Fibroblast of lung (primary cell): ENCODE measurements around the gene FAM120C.

Experiments used
- CTCF ChIP-seq, 2 donors: IDR thresholded peaks in 1 of 2; conservative IDR thresholded peaks in 1 of 2; 1 replicate in 1 of 2; 2 replicates in 1 of 2; pipeline ENCODE4 v1.5.1; 2011 to 2012; ENCODE audit warnings: low read length in 2 of 2, control low read depth in 1 of 2, inconsistent platforms in 1 of 2, low read depth in 1 of 2, mild to moderate bottlenecking in 1 of 2
- EZH2 ChIP-seq: IDR thresholded peaks from 2 replicates; pipeline ENCODE4 v1.5.1; 2012; ENCODE audit warnings: low read length, control low read depth, mild to moderate bottlenecking; ENCODE audit errors: missing control alignments

DNA sequence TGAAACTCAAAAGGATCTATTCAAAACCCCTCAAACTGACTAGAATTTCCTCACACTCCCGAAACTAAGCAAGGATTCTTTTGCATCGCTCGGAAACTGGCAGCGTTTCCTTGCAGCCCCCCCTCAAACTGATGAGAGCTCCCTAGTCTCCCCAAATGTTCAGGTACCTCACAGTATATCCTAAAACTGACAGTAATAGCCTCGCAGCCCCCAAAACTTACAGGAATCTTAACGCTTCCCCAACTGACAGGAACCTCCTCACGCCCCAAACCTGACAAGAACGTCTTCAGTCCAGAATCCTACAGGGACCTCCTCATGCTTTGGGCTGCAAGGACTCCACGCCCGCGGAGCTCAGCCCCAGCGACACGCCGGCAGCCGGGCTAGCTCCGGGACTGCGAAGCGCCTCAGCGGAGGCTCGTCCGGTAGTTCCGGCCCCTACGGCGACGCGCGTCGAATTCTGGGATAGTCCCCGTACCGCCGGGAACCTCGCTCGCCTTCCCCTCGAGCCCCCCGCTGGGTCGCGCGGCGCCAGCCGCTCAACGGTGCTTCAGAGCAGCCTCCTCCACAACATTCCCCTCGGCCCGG lies 139.4 kb downstream of the FAM120C start:
- TF ChIP-seq CTCF (conservative IDR thresholded peaks at IDR 0.05 in 1 of 2, IDR thresholded peaks at IDR 0.05 in 1 of 2; ENCODE audit: low read depth in 1 of 2, low read length in 2 of 2), result no peak
- TF ChIP-seq EZH2, result no peak
